SK-N-SH (cell line): ENCODE data around the gene FLVCR1. TPM values are rescaled to one million over a fixed set of nuclear protein-coding genes. Genes with fewer than 3 reads are reported as not detected.

Experiments
- CTCF ChIA-PET: fragments of 300-600, 350-600 bp; formaldehyde crosslinking; extraction: SDS; loops from one replicate; lab custom pipeline; 2021; lab: Yijun Ruan, JAX
- POLR2A ChIA-PET: fragments of 350-600 bp; sonication (Branson Sonifier 250); formaldehyde crosslinking; extraction: SDS; loops from one replicate; lab custom pipeline; 2020; ENCODE audit warnings: antibody characterized with exemption, inconsistent platforms; lab: Yijun Ruan, JAX
- DNase-seq: peaks from one replicate; pipeline ENCODE4 v3.0.0; 2012
- H2AFZ ChIP-seq: fragments of 200-600 bp; sonication (generic); 2 replicates; pipeline ENCODE4 v1.8.1; 2016; ENCODE audit warnings: antibody characterized with exemption, mild to moderate bottlenecking, low read depth
- H3F3A ChIP-seq: fragments of 200-600 bp; sonication (generic); replicated peaks from 2 replicates; pipeline ENCODE3; 2016; ENCODE audit warnings: antibody characterized with exemption, mild to moderate bottlenecking; ENCODE audit not compliant: insufficient read depth
- H3K27ac ChIP-seq, 2 experiments: fragments of 200-500 bp in 1 of 2; fragments of 200-600 bp in 1 of 2; sonication (Bioruptor generic) in 1 of 2; sonication (generic), shearing (Covaris generic) in 1 of 2; 2 replicates each; pipeline versions ENCODE4 v1.5.1 to v1.6.1; 2014 to 2016; ENCODE audit warnings: low read depth in 2 of 2, inconsistent platforms in 1 of 2, low read length in 1 of 2, mild to moderate bottlenecking in 1 of 2, mixed read lengths in 1 of 2
- H3K27me3 ChIP-seq: fragments of 200-600 bp; sonication (generic), shearing (Covaris generic); 2 replicates; pipeline ENCODE4 v1.6.1; 2016; ENCODE audit warnings: mixed run types; ENCODE audit not compliant: insufficient read depth
- H3K36me3 ChIP-seq, 2 experiments: fragments of 200-500 bp in 1 of 2; fragments of 200-600 bp in 1 of 2; sonication (Bioruptor generic) in 1 of 2; sonication (generic) in 1 of 2; replicated peaks in 1 of 2; 2 replicates each; pipeline versions ENCODE3 to v1.5.1; 2014 to 2016; ENCODE audit warnings: low read length in 1 of 2, mild to moderate bottlenecking in 1 of 2; ENCODE audit not compliant: insufficient read depth in 2 of 2, control insufficient read depth in 1 of 2
- H3K4me1 ChIP-seq, 2 experiments: fragments of 200-500 bp in 1 of 2; fragments of 200-600 bp in 1 of 2; sonication (Bioruptor generic) in 1 of 2; sonication (generic), shearing (Covaris generic) in 1 of 2; 2 replicates each; pipeline versions ENCODE4 v1.5.1 to v1.6.1; 2014 to 2016; ENCODE audit warnings: low read depth in 1 of 2, low read length in 1 of 2, mixed run types in 1 of 2; ENCODE audit not compliant: insufficient read depth in 2 of 2, control insufficient read depth in 1 of 2
- H3K4me2 ChIP-seq: fragments of 200-600 bp; sonication (generic), shearing (Covaris generic); 2 replicates; pipeline ENCODE4 v1.6.1; 2017; ENCODE audit warnings: mixed run types
- H3K4me3 ChIP-seq, 2 experiments: fragments of 200-500 bp in 1 of 2; fragments of 200-600 bp in 1 of 2; sonication (Bioruptor generic) in 1 of 2; sonication (generic), shearing (Covaris generic) in 1 of 2; 2 replicates each; pipeline versions ENCODE4 v1.5.1 to v1.8.1; 2014 to 2016; ENCODE audit warnings: low read depth in 2 of 2, inconsistent platforms in 1 of 2, low read length in 1 of 2, mild to moderate bottlenecking in 1 of 2, mixed read lengths in 1 of 2, moderate library complexity in 1 of 2
- H3K79me2 ChIP-seq: fragments of 200-600 bp; sonication (generic); 2 replicates; pipeline ENCODE4 v1.8.1; 2017; ENCODE audit warnings: mild to moderate bottlenecking; ENCODE audit not compliant: insufficient read depth
- H3K9ac ChIP-seq: fragments of 200-600 bp; sonication (generic); 2 replicates; pipeline ENCODE4 v1.6.1; 2017; ENCODE audit warnings: mixed run types
- H3K9me2 ChIP-seq: fragments of 200-600 bp; sonication (generic); 2 replicates; pipeline ENCODE4 v1.6.1; 2017; ENCODE audit warnings: mixed run types
- H3K9me3 ChIP-seq: fragments of 200-600 bp; sonication (generic); 2 replicates; pipeline ENCODE4 v1.6.1; 2017; ENCODE audit warnings: mixed run types, mild to moderate bottlenecking, moderate library complexity
- H4K20me1 ChIP-seq: fragments of 200-600 bp; sonication (generic); 2 replicates; pipeline ENCODE4 v1.6.1; 2017; ENCODE audit warnings: mild to moderate bottlenecking, mixed run types; ENCODE audit not compliant: insufficient read depth
- CHD2 ChIP-seq: fragments of 150-350 bp; IDR thresholded peaks from 2 replicates; pipeline ENCODE4 v1.6.1; 2018; ENCODE audit warnings: low read length; ENCODE audit not compliant: partially characterized antibody
- ELF1 ChIP-seq: IDR thresholded peaks from 2 replicates; pipeline ENCODE4 v1.4.0; 2012
- EP300 ChIP-seq, 2 experiments: IDR thresholded peaks; 2 replicates each; pipeline versions ENCODE4 v1.4.0 to v1.6.1; 2012; ENCODE audit warnings: borderline replicate concordance in 1 of 2, low read depth in 1 of 2, low read length in 1 of 2
- GATA2 ChIP-seq: sonication (generic); formaldehyde crosslinking; IDR thresholded peaks from 2 replicates; pipeline ENCODE4 v1.5.0; 2020; ENCODE audit warnings: mild to moderate bottlenecking, missing genetic modification reagents
- MEF2A ChIP-seq: IDR thresholded peaks from 2 replicates; pipeline ENCODE4 v1.4.0; 2012; ENCODE audit warnings: low read depth, borderline replicate concordance
- POLR2AphosphoS5 ChIP-seq: IDR thresholded peaks from 2 replicates; pipeline ENCODE4 v1.6.1; 2012; ENCODE audit warnings: low read depth, low read length
- SIN3A ChIP-seq: IDR thresholded peaks from 2 replicates; pipeline ENCODE4 v1.6.1; 2012; ENCODE audit warnings: low read depth, mild to moderate bottlenecking, low read length, moderate library complexity, borderline replicate concordance
- TAF1 ChIP-seq: IDR thresholded peaks from 2 replicates; pipeline ENCODE4 v1.6.1; 2012; ENCODE audit warnings: low read depth, mild to moderate bottlenecking, low read length, moderate library complexity, borderline replicate concordance
- TEAD4 ChIP-seq: IDR thresholded peaks from 2 replicates; pipeline ENCODE4 v1.4.0; 2012; ENCODE audit warnings: mild to moderate bottlenecking, borderline replicate concordance; ENCODE audit not compliant: insufficient read depth
- WGBS: methylation state at CpG from one replicate; pipeline ENCODE4 v1.1.6; 2017; ENCODE audit warnings: low lambda C conversion rate; 5-methylcytosine and 5-hydroxymethylcytosine counted together
- polyA plus RNA-seq, 3 experiments: library from polyadenylated mRNA; depleted of rRNA; stranded (reverse); fragments of >200 nt; gene quantifications; 2 replicates each; pipeline ENCODE4 v1.2.3, GENCODE V29; 2012
- TF ChIP-seq, protein P1 (sequence below): fragments of 150-350 bp; IDR thresholded peaks from 2 replicates; pipeline ENCODE4 v1.6.1; 2016; ENCODE audit warnings: mild to moderate bottlenecking, low read depth, low read length
- TF ChIP-seq, protein P2 (sequence below): IDR thresholded peaks from 2 replicates; pipeline ENCODE4 v1.4.0; 2012; ENCODE audit warnings: low read depth, borderline replicate concordance
- TF ChIP-seq, protein P3 (sequence below): IDR thresholded peaks from 2 replicates; pipeline ENCODE4 v1.4.0; 2012; ENCODE audit warnings: low read depth, borderline replicate concordance

FLVCR1 gene
- polyA plus RNA-seq, 1 of the 3 experiments (the other 2 are of a cell fraction): 1.7 TPM

GRCh38 chr1:212884592-212884991, 26.5 kb downstream of the FLVCR1 start:
- H3F3A ChIP-seq: peaks cover 9% of the 10 kb centered on the region
- peaks cover 0 to 2% of the 10 kb centered on the region in 2 experiments; a peak in 1 of 4 replicates for H3K4me1 ChIP-seq
- H3K4me3 ChIP-seq: no peak overlapping the region
- H3K9ac ChIP-seq: no peak overlapping the region
- TF ChIP-seq TAF1 (no peak), EP300 (IDR thresholded peaks at IDR 0.05; ENCODE audit: borderline replicate concordance in 1 of 2, low read depth in 1 of 2, low read length in 1 of 2) (no peak), TEAD4 (no peak), SIN3A (no peak)
- TF ChIP-seq, protein P1, sequence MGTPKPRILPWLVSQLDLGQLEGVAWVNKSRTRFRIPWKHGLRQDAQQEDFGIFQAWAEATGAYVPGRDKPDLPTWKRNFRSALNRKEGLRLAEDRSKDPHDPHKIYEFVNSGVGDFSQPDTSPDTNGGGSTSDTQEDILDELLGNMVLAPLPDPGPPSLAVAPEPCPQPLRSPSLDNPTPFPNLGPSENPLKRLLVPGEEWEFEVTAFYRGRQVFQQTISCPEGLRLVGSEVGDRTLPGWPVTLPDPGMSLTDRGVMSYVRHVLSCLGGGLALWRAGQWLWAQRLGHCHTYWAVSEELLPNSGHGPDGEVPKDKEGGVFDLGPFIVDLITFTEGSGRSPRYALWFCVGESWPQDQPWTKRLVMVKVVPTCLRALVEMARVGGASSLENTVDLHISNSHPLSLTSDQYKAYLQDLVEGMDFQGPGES: no peak
- CTCF ChIA-PET: no interaction called here
- H3K27me3 ChIP-seq: no peaks in the 10 kb centered on the region
- H2AFZ ChIP-seq: no peak overlapping the region
- POLR2A ChIA-PET: interaction anchor here (0.6 kb wide), 1 partner anchor 21 kb away, joined by 4 read pairs; no protein-coding TSS in a partner anchor
- no peak overlapping the region for H3K4me2 ChIP-seq
- peaks cover 48 to 57% of the 10 kb centered on the region in 2 experiments for H3K36me3 ChIP-seq
- no peaks in the 10 kb centered on the region for H3K9me2 ChIP-seq
- no peaks in the 10 kb centered on the region for H4K20me1 ChIP-seq
- no peaks in the 10 kb centered on the region for H3K9me3 ChIP-seq
- H3K27ac ChIP-seq: no peak overlapping the region
- no peaks in the 10 kb centered on the region for H3K79me2 ChIP-seq
- WGBS: 73% methylated on average over 4 of the region's 4 CpGs
- no peak for DNase-seq

- Histone ChIP-seq H3K79me2 (no peaks in the 10 kb centered on the region), H3K36me3 (peaks cover 58 to 68% of the 10 kb centered on the region in 2 experiments), H3K9me2 (no peaks in the 10 kb centered on the region), H3F3A (no peaks in the 10 kb centered on the region), H3K9me3 (no peaks in the 10 kb centered on the region), H3K4me1 (no peaks in the 10 kb centered on the region), H3K4me3 (no peak overlapping the region), H4K20me1 (no peaks in the 10 kb centered on the region), H2AFZ (no peak overlapping the region), H3K27ac (no peak overlapping the region), H3K4me2 (no peak overlapping the region), H3K9ac (no peak overlapping the region), H3K27me3 (no peaks in the 10 kb centered on the region)
- ChIA-PET POLR2A (no interaction called here), CTCF (no interaction called here)
- no peak for TF ChIP-seq GATA2 (CRISPR knock-in tag)
- TF ChIP-seq POLR2AphosphoS5: no peak
- TF ChIP-seq, protein P2, sequence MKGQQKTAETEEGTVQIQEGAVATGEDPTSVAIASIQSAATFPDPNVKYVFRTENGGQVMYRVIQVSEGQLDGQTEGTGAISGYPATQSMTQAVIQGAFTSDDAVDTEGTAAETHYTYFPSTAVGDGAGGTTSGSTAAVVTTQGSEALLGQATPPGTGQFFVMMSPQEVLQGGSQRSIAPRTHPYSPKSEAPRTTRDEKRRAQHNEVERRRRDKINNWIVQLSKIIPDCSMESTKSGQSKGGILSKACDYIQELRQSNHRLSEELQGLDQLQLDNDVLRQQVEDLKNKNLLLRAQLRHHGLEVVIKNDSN: no peak
- no peak for TF ChIP-seq ELF1
- TF ChIP-seq, protein P3, sequence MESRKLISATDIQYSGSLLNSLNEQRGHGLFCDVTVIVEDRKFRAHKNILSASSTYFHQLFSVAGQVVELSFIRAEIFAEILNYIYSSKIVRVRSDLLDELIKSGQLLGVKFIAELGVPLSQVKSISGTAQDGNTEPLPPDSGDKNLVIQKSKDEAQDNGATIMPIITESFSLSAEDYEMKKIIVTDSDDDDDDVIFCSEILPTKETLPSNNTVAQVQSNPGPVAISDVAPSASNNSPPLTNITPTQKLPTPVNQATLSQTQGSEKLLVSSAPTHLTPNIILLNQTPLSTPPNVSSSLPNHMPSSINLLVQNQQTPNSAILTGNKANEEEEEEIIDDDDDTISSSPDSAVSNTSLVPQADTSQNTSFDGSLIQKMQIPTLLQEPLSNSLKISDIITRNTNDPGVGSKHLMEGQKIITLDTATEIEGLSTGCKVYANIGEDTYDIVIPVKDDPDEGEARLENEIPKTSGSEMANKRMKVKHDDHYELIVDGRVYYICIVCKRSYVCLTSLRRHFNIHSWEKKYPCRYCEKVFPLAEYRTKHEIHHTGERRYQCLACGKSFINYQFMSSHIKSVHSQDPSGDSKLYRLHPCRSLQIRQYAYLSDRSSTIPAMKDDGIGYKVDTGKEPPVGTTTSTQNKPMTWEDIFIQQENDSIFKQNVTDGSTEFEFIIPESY: no peak
- TF ChIP-seq CHD2: no peak
- TF ChIP-seq MEF2A: no peak
- no peak for DNase-seq
- 88% methylated on average over 1 of the region's 1 CpG for WGBS
Observed at GRCh38 chr1:212892108-212892507, 34.0 kb downstream of the FLVCR1 start.
